GM08714 (cell line): ENCODE results near the gene JOSD1.

Experiments
- H3K4me3 ChIP-seq: fragments of 200-500 bp; sonication (Bioruptor generic); 2 replicates; pipeline ENCODE4 v1.5.1; 2014; ENCODE audit warnings: mild to moderate bottlenecking, low read length, inconsistent platforms
- ZNF274 ChIP-seq: IDR thresholded peaks from 2 replicates; pipeline ENCODE4 v1.6.1; 2012; ENCODE audit warnings: mild to moderate bottlenecking, low read depth, low read length

The JOSD1 gene

GRCh38 chr22:38737302-38738060 lies 36.7 kb upstream of the JOSD1 start:
- no peak for TF ChIP-seq ZNF274
- no peak overlapping the region for H3K4me3 ChIP-seq

GRCh38 chr22:38736257-38736570 lies 35.5 kb upstream of the JOSD1 start:
- no peak overlapping the region for H3K4me3 ChIP-seq
- TF ChIP-seq ZNF274: no peak

- H3K4me3 ChIP-seq: no peak overlapping the region
- no peak for TF ChIP-seq ZNF274
Measured at GRCh38 chr22:38735465-38736256, 34.9 kb upstream of the JOSD1 start.

GRCh38 chr22:38735126-38735464 lies 34.4 kb upstream of the JOSD1 start:
- no peak for TF ChIP-seq ZNF274
- no peak overlapping the region for H3K4me3 ChIP-seq

DNA sequence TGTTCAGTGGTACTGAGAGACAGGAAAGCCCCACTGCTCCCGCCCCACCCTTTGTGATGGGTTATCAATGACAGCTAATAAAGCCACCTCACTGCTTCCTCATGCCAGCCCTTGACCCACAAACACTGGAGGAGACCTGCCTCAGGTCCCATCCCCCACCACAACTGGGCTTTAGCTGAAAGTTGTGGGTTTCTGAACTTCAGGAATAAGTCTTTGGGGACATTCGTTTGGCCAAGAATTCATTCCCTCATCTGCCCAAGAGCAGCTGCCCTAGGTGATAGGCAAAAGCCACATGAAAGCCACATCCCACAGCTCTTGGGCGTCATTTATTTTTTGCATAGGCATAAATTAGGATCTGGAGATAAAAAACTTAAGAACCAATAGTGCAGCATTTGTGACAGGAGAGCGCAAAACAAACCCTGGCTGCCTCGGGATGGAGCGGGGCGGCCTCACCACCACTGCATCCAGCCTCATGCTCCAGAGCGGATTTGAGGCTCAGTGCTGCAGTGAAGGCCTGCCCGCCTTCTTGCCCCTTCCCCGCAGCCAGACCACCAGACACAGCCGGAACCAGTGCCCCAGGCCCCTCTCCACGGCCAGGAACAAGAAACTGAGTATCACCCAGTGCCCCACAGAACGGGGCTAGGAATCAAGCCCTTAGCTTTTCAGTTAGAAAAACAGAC lies 33.8 kb upstream of the JOSD1 start:
- no peak overlapping the region for H3K4me3 ChIP-seq

DNA sequence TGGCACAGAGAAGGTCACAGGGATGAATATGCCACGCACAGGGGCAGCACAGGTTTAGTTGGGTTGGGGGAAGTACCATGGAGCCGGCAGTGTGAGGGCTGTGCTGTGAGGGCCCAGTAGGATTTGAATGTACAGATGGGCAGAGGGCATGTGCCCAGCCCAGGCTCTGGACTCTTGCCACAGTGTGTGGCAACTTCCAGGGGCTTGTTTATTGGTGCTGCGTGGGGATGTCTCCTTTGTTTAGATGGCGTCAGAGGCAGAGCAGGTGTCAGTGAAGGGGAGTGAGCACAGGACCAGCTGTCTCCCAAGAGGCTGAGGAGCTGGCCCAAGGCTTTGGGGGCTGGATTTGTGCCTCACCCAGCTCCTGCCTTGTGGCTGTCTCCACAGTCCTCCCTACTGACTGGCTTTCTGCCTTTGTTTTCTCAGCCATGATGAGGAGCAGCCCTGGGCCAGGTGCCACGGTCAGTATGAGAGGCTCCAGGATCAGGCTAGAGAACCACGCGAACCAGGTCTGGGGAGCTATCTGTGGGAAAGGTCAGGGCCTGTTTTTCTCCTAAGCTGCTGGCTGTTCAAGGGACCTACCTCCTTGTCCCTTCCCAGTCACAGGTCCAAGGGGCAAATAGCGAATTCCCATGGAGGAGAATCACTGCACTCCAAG lies 33.1 kb upstream of the JOSD1 start:
- TF ChIP-seq ZNF274: no peak
- no peak overlapping the region for H3K4me3 ChIP-seq

More for the DNA sequence above, 33.8 kb upstream of the JOSD1 start:
- no peak for TF ChIP-seq ZNF274

DNA sequence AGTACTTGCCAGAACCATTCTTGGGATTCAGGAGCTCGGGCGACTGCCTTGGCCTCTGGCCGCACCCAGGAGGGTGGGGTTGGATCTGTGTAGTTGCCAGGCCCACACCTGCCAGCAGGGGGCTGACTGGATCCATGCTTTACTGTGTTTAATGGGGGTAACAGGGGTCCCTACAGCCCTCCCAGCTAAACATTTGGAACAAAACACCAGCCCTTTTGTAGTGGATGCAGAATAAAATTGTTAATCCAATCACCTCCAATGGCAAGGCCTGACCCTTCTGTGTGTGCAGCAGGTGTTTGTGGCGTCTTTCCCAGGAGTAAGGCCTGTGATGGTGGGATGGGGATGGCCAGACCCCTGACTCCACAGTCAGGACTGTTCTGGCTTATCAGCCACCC lies 32.6 kb upstream of the JOSD1 start:
- H3K4me3 ChIP-seq: no peak overlapping the region
- TF ChIP-seq ZNF274: no peak

DNA sequence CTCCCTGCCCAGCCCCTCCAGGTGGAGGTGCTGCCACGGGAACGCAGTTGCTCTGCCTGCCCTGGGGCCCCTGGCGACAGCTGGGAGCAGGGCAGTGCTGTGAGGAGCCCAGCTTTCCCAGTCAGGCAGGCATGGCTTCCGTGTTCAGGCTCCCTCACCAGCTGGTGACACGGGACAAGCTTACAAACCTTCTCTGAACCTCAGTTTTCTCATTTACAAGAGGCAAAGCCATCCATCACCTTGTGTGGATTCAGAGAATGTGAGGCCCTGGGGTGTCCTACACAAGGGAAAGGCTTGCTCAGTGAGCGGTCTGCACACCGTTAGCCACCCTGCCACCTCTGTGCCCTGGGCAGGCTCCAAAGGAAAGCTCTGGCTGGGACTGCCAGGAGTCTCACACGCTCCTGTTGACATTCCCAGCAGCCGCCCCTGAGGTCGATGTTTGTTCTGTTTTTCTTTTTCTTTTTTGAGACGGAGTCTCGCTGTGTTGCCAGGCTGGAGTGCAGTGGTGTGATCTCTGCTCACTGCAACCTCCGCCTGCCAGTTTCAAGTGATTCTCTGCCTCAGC lies 31.6 kb upstream of the JOSD1 start:
- TF ChIP-seq ZNF274: no peak
- H3K4me3 ChIP-seq: no peak overlapping the region

GRCh38 chr22:38731703-38732161 lies 31.0 kb upstream of the JOSD1 start:
- TF ChIP-seq ZNF274: no peak
- no peak overlapping the region for H3K4me3 ChIP-seq

DNA sequence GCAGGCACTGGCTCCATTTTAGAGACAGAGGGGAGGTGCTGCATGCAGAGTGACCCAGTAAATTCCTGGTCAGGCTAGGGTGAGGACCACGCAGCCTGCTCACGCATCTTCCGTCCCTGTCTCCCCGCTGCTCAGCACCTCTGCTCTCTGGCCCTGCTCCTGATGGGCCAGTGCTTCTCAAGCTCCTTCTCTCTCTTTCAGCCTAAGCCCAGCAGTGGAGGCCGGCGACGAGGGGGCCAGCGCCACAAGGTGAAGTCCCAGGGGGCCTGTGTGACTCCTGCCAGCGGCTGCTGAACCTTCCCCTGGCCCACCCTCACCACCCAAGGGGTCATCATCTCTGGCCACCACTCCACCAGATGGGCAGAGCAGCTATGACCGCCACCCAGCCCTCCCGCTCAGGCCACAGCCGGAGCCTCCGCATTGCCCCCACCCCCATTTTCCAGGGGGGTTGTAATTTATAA lies 29.7 kb upstream of the JOSD1 start:
- no peak for TF ChIP-seq ZNF274
- no peak overlapping the region for H3K4me3 ChIP-seq

DNA sequence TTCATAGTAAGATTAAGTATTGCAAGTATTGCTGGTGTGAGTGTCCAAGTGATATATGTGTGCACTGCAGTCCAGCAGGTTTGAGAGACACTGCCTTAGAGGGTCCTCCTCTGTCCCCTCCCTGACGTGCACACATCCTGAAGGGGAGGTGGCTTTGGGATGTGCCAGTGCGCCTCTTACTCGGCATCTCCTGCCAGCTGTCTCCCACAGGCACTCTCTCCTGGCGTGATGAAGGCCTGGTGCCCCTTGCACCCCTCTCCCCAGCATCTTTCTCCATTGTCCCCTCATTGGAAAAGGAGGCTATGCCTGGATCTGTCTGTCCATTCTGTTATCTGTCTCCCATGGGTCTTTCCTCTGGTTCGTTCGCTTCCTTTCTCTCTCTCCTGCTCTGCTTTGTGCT lies 29.2 kb upstream of the JOSD1 start:
- no peak overlapping the region for H3K4me3 ChIP-seq
- no peak for TF ChIP-seq ZNF274

DNA sequence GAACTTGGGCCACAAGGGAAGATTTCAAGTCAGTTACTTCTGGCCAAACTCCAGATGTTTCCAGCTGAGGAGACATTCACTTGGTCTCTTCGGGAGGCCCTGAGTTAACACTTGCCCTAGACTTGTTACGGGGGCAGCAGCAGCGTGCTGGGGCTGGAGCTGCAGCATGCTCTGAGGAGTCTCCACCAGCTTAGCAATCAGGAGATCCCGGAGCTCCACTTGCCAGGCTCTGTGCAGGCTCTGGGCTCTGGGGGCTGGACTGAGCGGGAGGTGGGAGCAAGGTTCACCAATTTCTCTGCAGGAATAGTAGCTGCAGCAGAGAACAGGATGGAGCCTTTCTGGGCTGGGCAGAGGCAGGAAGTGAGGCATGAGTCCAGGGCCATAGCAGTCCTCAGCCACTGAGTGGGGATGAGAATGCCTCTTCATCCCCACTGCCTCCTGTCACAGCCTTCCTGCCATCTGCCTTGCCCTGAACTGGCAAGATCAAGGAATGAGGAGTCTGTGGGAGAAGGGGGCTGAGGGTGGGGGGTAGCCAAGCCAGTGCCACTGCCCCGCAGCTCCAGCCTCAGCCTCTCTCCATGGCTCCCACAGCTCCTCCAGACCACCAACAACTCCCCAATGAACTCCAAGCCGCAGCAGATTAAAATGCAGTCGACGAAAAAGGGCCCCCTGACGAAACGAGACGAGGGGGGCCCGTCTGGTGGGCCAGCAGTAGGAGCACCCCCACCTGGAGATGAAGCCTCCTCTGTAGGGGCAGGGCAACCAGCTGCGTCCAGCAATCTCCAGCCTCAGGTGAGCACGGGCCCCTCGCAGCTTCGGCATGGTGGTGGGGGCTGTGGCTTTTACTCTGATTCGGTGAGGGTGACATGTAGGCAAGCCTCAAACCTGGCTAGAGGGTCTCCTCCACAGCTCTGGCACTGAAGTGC lies 28.4 kb upstream of the JOSD1 start:
- no peak overlapping the region for H3K4me3 ChIP-seq
- no peak for TF ChIP-seq ZNF274

DNA sequence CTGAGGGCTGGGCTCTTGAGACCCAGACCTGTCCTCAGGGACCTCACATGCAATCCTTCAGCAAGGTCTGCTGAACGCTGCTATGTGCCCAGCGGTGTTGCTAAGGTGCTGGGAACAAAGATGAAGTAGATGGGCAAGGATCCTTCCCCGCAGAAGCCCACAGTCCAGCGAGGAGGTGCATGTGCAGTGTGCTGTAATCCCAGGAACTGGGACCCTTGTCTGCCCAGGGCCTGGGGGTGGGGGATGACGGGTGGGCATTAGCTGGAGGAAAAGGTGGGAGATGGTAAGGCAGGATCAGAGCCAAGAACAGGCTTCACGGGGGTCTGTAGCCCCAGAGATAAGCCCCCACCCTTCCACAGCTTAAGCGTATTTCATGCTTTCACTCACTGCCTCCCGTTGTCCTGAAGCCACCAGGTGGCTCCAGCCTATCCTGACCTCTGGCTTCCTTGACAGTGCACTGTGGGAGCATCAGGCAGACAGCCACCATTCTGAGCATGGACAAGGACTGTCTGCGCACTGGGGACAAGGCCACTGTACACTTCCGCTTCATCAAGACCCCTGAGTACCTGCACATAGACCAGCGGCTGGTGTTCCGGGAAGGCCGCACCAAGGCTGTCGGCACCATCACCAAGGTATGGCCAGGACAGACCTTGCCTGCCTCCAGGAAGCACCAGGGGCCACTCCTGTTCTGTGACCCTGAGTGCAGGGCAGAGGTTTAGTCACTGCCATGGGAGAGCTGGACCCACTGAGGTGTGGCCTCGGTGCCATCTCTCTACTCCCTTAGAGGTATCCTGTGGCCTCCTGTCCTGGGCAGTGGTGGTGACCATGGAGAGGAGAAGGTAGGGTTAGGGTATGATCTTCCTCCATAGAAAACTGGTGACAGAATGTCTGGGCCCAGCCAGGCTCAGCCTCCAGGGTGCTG lies 27.0 kb upstream of the JOSD1 start:
- no peak overlapping the region for H3K4me3 ChIP-seq
- no peak for TF ChIP-seq ZNF274
